Measurements from ENCODE around the gene CSK.

Gene CSK

DNA sequence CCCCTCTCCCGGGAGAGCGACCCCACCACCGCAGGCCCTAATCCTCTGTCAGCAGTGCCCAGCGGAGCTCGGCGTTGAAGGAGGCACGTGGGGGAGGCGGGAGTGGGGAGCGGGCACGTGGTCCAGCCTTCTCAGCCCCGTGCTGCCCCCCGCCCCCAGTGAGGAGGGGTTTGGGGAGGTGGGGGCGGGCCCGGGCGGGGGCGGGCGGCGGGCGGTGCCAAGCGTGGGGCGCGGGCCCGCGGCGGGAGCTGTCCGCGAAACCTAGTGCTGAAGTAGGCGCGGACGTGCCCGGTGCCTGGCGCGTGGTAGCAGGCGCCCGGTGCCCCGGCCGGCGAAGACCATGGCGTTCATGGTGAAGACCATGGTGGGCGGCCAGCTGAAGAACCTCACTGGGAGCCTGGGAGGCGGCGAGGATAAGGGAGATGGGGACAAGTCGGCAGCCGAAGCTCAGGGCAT, 44.5 kb downstream of the CSK start, which contains the start of gene CPLX3:
Gene CPLX3, plus strand, starts transcription at position 264 of the 456 bp plus-strand sequence. Its CDS starts 77 bp downstream, at position 341.
- peak; percentile 48 for DNase-seq (ENCODE audit: low spot score)

DNA sequence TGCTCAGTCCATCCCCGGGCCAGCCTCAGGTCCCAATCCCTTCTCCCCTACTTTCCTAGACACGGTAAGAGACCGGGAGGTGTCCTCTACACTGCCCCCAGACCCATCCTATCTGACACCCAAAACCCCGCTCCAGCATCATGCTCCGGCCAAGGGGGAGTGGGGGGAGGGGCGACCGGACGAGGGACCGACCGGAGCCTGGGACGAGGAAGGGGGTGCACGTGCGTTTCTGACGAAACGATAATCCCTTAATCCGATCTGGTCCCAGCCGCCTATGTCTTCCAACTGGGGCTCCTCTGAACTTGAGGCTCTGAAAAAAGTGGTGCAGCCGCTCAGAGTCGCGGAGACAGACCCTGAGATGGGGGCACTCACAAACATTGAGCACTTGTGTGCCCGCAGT, 45.0 kb downstream of the CSK start:
- no peak for DNase-seq (ENCODE audit: low spot score)

DNA sequence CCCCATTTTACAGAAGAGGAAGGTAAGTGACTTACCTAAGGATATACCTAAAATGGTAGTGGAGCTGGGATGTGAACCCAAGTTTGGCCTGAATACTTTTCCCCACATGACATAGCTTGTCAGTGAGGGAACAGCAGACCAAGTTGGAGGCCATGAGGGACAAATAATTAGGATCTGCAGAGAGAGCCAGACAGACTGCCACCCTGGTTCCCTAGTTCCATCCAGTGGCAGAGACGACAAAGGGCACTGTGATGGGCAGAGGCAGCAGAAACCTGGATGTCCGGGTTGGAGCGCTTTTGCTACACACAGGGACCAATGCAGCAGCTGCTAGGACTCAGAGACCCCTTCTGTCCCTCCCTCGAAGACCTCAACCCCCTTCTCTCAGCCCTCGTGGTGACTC, 45.7 kb downstream of the CSK start:
- DNase-seq (ENCODE audit: low spot score) = no peak

DNA sequence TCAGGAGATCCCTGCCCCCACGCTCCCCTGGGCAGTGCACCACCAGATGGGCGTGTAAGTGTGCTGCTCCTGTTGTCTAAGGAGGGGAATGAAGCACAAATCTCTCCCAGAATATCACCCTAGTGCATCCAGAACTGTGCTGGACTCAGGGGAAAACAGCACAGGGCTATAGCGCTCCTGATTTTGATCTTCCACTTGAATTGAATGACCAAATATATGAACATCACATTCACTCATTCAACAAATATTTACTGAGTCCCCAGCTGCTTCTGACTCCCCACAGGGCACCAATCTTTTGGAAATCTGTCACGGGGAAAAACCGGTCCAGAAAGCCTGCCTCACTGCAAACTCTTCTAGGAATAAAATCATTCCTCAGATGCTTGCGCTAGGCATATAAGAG, 47.0 kb downstream of the CSK start:
- no peak for DNase-seq (ENCODE audit: low spot score)

DNA sequence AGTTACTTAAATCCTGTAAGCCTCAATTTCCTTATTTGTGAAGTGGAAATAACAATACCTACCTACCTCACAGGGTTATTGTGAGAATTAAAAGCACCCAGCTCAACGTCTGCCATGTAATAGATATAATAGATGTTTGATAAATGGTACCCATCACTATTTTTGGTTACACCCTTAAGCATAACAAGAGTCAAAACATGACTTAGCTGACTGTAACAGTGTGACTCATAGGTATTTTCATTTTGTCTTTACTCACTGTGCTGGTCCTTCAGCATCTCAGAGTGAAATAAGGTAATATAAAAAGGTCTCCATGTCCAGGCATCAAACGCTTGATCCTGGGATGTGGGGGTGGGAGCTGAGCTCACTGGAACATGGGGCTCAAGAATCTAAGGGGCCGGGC, 47.6 kb downstream of the CSK start:
- peak; percentile 40 for DNase-seq (ENCODE audit: low spot score)

DNA sequence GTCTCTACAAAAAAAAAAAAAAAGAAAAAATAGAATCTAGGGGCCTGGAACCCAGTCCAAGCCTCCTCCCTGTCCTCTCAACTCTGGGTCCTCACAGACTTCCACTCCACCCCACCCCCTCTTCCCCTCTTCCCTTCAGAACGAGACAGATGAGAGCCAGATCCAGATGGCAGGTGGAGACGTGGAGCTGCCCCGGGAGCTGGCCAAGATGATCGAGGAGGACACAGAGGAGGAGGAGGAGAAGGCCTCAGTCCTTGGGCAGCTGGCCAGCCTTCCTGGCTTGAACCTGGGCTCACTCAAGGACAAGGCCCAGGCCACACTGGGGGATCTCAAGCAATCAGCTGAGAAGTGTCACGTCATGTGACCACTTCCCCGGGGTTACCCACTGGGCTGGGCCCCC, 48.1 kb downstream of the CSK start:
- no peak for DNase-seq (ENCODE audit: low spot score)

DNA sequence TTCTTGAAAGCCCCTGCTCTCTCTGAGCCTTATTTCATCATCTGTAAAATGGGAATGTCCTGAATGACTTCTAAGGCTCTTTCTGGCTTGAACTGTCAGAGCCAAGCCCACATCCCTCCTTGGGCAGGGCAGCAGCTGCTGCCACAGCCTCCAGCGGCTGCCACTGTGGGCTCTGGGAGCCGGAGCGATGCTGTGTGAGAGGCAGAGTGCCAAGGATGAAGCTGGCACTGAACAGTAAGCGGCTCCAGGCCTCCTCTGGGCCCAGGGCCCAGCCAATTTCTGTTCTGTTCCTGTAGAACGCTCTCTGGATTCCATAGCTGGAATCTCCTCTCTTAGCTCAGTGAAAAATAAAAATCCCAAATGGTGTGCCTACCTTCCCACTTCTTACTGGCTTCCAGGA, 49.0 kb downstream of the CSK start:
- DNase-seq (ENCODE audit: low spot score) = peak; percentile 22

DNA sequence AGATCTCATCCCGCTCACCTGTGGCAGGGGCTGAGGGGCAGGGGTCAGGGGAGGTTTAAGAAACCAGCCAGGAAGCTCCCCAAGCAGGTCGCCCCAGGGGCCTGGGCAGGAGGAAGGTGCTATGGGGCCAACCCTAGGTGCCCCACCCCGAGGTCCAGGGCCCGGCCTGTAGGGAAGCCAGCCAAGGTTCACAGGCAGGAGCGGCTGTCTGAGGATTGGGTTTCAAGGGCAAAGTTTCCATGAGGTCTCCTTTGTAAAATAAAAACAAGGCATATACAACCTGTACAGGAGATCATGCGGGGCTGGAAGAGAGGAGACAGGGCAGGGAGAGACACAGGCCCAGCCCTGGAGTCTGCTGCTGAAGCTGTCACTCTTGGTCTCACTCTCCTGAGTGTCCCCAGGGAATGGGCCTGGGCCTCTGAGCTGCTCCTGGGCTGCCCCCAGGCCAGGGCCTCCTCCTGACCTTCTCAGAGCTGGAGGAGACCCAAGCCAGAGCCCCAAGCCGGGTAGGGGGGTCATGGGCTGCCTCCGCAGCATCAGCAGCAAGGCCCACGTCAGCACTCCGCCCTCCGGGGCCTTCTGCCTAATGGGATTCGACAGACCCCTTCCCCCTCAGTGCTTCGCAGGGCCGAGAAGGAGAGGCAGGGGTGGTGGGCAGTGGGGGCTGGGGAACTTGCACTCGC, 50.1 kb downstream of the CSK start:
- no peak for DNase-seq (ENCODE audit: low spot score)

DNA sequence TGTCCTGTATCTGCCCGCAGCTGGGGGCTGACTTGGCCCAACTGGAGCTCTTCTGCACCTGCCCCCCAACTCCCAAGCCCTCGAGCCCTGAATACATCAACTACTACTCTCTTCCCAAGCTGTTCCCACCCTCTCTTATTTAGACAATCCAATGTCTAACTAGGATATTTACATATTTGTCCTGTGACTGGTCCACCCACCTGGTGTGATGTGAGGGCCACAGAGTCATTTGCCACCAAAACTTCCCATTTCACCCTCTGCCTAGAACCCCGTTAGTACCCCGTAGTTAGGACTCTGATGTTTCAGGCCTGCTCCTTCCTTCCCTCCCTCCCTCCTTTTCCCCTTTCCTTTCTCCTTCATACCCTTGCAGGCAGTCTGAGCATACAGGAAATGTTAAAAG, 50.9 kb downstream of the CSK start:
- no peak for DNase-seq (ENCODE audit: low spot score)

DNA sequence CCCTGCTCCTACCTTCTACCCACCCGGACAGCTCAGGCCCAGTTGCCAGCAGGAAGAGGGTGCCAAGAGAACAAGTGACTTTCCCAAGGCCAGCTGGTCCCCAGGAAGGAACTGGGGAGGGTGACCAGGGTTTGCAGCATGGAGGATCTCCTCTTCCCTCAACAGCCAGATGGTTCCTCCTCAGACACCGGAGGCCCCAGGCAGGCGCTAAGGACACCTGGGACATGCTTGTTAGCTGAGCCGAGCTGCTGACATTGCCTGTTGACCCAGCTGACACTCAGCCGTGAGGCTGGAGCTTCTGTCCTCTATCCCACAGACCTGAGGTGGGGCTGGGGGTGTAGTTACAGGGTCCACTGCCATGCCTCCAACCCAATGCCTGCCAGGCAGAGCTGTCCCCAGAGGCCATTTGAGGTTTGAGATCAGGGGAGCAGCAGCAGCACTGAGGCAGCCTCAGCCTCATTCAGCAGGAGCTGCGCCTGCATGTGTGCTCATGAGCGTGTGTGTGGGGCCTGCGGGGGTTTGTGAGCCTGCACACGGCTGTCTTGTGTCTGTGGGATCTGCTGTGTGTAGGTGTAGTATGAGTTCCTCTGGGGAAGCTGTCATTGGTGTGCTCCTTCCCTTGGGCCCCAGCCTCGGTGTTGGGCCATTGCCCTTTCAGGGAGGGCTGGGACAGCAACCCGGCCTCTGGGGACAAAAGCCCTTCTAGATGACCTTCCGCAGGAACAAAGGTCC, 51.7 kb downstream of the CSK start:
- DNase-seq (ENCODE audit: low spot score) = no peak

DNA sequence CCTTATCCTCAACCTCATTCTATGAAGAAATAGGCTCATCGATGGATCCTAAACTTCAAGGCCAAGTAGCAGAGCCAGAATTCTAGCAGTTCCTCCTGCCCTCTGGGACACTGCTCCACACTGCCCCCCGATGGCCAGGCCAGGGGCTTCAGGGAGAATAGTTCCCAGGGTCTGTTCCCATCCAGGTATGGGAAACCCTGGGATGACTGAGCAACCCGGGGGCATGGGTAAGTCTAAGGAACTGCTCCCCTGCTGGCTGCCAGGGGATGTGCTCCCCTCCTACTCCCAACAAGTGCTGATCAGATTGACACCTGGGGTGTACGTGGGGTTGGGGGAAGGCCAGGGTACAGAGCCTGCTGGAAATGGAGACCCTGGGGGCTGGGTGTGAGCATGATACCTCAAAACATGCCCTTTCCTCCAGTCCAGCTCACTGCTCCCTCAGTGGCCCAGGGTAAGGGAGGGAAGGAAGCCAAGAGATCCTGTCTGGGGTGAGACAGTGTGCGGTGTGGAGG, 53.5 kb downstream of the CSK start:
- peak; percentile 76 for DNase-seq (ENCODE audit: low spot score)

DNA sequence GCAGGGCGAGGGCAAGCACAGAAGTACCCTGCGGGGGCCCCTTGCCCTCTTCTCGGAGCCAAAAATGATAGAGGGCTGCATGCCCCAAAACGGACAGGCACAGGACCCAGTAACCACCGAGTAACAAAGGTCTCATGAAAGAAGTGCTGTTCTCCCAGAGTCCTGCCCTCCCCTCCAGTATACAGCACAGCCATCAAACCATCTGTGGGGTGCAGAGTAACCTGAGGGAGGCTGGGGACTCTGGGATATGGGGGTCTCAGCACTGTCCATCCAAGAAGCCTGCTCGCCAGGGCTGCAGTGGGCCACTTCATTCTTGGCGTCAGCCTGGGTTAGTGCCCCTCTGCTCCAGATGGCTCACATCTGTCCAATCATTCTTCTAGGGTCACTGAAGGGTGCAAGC, 55.0 kb downstream of the CSK start:
- DNase-seq (ENCODE audit: low spot score) = no peak

DNA sequence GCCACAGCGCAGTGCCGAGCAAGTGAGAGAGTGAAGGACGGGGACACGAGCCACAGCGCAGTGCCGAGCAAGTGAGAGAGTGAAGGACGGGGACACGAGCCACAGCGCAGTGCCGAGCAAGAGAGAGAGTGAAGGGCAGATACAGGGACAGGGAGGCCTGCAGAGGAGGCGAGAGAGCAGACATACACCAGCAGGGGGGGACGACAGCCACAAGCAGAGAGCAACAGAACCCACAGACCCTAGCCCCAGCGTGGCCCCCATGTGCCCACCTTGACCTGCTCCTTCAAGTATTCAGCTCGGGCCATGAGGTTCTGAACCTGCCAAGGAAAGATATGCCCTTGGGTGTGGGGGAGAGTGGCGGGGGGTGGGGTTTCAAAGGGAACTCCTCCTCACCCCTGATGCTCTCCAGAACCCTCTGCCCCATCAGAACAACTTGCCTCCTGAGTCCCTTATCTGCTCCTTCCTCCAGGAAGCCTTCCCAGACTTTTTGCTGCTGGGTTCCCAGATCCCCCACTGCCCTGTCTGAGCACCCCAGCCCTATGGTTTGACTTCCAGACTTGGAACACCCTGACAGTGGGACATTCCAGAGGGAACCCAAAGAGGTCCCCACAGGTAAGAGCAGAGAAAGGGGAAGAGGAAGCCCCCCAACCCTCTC, 55.7 kb downstream of the CSK start:
- no peak for DNase-seq (ENCODE audit: low spot score)

DNA sequence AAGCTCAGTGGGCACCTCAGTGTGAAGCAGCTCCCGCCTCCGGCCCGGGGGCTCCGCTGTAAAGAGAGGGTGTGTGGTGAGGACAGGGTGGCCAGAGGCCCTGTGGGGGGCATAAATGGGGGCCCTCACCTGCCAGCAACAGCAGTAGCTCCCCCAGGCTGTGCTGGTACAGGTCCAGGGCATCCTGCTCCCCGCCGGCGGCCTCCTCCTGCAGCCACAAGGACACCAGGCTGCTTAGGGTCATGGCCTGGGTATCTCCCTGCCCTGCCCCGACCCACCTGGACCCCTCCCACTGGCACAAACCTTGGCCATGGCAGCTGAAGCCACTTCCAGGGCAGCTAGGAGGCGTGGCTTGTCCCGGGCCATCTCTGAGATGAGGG, 56.2 kb downstream of the CSK start:
- DNase-seq (ENCODE audit: low spot score) = no peak

DNA sequence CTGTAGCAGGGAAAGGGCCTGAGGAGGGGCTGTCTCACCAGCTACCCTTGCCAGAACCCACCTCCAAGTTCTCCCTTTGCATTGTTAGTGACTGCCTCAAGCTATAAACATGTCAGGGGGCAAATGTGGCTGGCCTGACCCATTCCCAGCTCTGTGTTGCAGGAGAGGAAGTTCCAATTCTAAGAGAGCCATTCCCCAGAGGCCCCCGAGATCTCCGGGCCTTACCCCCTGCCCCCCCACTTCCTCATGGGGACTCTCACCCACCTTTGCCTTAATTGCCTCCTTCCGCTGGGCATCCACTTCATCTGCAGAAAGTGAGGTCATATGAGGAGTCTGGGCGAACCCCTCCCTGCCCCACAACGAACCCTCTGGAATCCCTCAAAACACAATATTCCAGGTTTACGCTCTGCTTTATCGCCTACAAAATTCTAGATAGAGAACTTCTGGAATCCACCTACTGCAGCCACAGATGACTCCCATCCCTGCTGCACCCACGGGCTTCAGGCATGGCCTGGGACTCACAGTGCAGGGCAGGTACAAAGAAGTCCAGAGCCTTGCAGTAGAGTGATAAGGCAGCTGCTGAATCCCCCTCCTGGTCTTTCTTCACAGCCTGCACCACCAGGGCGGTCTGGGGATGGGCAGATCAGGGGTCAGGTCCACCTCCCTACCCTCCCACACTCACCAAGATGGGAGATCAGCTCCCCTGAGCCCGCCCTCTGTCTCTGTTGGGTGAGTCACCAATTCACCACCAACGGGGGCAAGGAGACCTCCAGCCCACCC, 57.1 kb downstream of the CSK start:
- no peak for DNase-seq (ENCODE audit: low spot score)

DNA sequence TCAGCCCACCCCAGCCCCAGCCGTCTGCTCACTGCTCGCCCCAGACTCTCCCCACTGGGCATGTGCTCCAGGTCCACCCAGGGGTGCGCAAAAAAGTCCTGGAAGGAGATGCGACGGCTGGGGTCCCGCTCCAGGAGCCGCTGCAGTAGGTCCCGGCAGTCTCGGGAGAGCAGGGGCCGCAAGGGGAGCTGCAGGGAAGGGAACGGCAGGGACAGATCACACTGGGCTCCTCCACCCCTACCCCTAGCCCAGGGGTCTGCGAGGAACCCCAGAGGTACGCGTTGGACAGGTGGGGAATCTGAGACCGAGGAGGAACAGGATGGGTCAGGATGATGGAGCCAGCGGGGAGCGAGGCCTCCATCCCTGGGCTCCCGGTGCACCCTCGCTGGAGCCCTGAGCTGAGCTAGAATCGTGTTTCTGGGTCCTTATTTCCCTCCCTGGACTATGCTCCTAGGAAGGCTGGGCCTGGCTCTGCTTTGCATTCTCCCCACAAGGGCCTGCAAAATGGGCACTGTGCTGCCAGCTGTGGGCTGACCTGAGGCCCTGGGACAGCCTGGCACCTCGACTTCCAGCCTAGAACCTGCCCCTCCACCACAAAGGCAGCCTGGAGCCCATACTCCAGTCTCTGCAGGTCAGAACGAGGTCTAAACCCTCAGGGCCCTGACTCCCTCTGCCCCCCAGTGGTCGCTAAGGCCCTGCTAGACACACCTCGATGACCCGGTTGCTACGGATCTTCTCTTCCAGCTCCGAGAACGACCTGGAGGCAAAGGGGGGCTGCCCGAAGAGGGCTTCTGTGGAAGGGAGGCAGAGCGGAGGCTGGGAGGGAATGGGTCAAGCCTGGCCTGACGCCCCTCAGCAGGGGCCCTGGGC, 57.9 kb downstream of the CSK start:
- no peak for DNase-seq (ENCODE audit: low spot score)

DNA sequence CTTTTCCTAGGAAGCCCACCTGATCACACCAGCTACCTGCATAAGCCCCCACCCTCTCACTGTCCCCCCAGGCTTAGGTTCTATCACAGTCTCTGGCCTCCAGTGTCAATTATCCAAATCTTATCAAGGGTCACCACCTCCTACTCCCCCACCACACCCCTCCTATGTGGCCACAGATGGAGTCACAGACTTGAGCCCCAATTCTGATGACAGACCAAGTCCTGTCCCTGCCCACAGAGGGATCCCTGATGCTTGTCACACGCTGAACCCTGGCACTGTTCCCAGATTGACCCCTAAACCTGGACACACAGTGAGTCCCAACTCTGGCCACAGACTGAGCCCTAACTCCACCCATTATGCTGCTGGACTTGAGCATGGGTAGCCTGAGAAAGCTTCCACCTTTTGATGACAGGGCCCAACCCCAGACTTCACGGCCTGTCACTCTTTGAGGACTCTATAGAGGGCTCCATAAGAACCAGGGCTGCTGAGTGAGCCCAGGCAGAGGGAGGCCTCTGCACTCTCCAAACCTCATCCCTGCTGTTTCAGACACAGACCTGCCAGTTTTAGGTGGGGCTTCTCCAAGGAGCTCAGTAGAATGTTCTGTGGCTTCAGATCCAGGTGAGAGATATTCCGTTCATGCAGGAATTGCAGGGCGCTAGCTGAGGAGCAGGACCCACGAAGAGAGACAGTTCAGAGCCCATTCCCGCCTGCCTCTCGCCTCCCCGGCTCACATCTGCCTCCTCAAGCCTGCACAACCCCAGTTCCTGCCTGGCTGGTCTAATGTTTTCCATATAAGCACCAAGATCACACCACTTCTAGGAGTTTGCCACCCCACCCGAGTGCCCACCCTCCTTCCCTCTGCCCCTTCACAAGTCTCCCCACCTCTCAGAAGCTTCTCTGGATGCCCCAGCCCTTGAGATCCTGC, 59.2 kb downstream of the CSK start:
- DNase-seq (ENCODE audit: low spot score) = no peak

DNA sequence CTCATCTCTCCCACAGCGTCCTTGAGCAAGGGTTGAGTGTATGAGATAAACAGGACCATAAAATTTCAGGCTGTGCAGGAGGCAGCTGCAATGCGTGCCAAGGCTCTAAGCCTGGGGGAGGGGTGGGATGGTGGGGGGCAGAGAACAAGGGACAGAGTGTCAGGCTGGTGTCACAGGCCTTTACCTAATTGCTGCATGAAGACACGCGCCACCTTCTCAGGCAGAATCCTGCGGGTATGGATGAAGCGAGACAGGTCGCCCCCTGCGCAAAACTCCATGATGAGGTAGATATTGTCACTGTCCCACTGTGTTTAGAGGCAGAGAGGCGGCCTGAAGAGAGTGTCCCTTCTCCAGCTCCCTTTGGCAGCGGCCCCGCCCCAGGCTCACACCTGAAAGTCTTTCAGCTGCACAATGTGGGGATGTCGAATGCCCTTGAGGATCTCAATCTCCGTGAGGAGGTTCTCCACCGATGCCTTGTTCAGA, 60.1 kb downstream of the CSK start:
- no peak for DNase-seq (ENCODE audit: low spot score)

DNA sequence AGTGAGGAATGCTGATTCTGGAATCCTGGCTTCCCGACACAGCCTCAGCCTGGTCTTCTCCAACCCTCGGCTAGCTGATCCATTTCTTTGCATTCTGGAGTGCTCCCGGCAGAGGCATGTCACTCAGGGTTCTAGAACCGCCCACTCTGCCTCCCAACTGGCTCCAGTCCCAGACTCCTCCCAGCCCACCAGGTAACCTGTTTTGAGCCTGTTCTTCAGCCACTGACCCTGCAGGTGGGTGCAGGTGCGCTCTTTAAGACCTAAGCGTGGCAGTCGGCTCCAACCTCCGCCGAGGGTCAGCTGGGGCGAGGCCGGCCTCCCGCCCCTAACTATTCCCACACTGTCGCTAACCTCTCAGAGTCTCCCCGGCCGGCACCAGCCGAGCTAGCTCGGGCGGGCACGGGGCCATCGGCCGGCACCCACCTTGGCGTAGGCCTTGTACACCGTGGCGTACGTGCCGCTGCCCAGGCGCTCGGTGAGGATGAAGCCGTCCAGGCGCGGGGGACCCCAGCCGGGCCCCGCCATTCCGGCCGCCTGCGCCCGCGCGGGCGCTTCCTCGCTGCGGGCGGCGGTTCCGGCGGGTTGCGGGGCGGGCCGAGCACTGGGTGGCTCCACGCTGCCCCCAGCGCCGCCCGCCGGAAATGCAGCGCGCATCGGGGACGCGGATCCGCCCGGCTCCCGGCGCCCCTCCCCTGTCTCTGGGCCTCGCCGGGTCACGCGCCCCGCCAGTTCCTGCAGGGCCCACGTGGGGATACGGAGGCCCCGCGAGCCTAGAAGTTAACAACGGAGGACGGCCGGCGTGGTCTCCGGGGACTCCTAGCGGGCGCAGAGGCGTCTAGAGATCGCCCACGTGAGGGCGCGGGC, 60.9 kb downstream of the CSK start, which contains the start of gene ULK3:
Gene ULK3, minus strand, starts transcription at position 576 of the 864 bp plus-strand sequence. Its CDS starts 51 bp downstream, at position 525.
- DNase-seq (ENCODE audit: low spot score) = peak; percentile 97
